Smooth muscle cell of the brain vasculature (primary cell): Measurements from ENCODE around the gene AP5S1.
"Not testable (repeated sequence)": the region's sequence is repeated elsewhere in the genome, so short reads cannot be mapped to it uniquely, and the experiment has no call there.

Source experiments
- DNase-seq: peaks from one replicate; pipeline ENCODE4 v3.0.0-alpha.2; 2012; ENCODE audit warnings: low read depth, low spot score

Gene AP5S1

DNA sequence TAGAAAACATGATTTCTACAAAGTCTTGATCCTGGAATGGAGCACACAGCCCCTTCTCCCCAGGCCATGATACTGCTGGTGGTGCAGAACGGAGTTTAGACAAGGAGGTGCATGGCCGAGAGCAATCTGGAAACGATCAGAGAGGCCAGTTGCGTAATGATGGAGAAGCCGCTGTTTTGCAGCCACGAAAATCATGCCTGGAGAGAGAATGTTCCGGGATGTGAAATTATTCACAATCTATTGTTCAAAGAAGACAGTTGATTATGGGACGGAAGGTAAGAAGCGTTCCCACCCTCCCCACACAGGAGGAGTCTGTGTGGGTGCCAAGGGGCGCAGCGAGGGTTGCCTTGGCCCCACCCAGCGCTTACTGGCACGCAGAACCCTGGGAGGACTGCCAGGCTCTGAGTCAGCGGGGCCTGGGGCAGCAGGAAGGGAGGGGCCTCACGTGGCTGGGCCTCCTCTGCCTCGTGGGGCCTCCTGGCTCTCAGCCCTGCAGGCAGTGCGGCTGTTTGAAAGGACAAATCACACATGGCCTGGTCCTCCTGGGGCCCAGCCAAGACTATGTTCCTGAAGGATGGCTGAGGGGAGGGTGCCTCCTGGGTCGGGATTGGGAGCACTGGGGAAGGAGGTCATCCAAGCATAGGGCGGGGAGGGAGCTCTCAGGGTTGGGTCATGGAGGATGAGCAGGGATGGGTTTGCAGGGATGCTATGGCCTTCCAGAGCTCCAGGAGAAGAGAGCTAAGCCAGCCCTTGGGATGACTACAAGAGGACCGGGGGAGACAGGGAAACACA, 8.7 kb upstream of the AP5S1 start:
- DNase-seq: peak; percentile 98

- no peak for DNase-seq
These were observed 8.1 kb upstream of the AP5S1 start for GRCh38 chr20:3812259-3812681.

- no peak for DNase-seq
These were observed 7.1 kb upstream of the AP5S1 start for GRCh38 chr20:3812975-3813847.

DNA sequence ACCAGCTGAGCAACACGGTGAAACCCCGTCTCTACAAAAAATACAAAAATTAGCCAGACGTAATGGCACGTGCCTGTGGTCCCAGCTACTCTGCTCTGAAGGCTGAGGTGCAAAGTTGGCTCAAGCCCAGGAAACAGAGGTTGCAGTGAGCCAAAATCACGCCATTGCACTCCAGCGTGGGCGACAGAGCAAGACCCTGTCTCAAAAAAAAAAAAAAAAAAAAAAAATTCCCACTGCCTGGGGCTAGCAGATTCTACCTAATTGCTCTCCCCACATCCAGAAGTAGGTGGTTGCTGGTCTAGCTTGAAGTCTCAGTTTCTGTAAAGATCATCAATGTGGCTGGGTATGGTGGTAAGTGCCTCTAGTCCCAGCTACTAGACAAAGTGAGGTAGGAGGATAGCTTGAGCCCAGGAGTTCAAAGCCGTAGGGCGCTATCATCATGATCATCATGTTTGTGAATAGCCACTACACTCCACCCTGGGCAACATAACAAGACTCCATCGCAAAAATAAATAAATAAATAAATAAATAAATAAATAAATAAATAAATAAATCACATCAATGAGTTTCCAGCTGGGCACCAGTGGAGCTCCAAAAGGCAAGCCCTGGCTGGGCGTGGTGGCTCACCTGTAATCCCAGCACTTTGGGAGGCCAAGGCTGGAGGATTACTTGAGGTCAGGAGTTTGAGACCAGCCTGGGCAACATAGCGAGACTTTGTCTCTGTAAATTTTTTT, 6.3 kb upstream of the AP5S1 start:
- no peak for DNase-seq

DNA sequence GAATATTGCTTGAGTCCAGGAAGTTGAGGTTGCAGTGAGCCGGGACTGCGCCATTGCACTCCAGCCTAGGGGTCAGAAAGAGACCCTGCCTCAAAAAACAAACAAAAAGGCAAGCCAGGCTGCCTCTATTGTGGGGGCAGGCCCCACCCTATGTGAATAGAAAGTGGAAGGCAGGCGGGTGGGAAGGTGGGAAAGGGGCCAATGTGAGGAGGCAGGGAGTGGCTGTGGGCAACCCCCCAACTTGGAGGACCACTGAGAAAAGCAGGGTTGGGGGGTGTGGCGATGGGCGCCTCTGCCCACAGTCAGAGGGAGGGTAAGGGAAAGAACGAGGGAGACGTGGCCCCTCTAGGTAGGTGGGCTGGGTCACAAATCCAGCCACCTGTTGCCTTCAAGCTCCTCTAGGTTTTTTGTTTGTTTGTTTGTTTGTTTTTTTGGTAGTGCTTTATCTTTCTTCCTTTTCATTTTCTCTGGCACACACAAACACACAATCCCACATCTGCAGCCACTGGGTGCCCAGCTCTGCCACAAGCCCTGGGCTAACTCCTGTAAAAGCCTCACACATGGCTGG, 5.3 kb upstream of the AP5S1 start:
- DNase-seq: no peak

GRCh38 chr20:3815703-3816315, 4.5 kb upstream of the AP5S1 start:
- DNase-seq: no peak

- DNase-seq: peak; percentile 47
These were observed 1.9 kb upstream of the AP5S1 start for GRCh38 chr20:3818155-3819151.

GRCh38 chr20:3819411-3820047, 818 bp upstream of the AP5S1 start:
- no peak for DNase-seq

GRCh38 chr20:3820901-3821727, 767 bp downstream of the AP5S1 start:
- no peak for DNase-seq

GRCh38 chr20:3821996-3822395, 1.6 kb downstream of the AP5S1 start:
- no peak for DNase-seq

DNA sequence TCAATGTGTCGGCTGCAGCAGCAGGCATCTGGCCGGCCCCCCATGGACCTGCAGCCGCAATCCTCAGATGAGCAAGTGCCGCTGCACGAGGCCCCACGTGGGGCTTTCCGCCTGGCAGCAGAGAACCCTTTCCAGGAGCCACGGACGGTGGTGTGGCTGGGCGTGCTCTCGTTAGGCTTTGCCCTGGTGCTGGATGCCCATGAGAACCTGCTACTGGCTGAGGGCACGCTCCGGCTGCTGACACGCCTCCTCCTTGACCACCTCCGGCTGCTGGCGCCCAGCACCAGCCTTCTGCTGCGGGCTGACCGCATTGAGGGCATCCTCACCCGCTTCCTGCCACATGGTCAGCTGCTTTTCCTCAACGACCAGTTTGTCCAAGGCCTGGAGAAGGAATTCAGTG, 3.5 kb downstream of the AP5S1 start:
- no peak for DNase-seq

DNA sequence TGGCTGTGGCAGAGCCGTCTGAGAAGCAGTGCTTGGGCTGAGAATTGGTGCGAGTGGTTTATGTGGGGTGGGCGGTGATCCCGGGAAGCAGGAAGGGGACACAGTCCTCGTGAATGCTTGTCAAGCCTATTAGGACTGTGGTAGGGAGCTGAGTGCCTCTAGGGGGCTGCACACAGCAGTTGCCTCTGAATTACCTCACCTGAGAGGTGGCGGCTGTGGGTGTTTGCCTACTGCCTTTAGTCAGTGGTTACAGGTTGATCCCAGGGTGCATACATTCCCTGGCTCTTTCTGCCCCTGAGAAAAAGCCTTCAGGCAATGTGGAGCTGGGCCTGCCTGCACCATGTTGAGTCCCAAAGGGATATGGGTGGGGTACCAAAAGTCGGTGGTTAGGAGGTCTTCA, 5.2 kb downstream of the AP5S1 start:
- DNase-seq: no peak

DNA sequence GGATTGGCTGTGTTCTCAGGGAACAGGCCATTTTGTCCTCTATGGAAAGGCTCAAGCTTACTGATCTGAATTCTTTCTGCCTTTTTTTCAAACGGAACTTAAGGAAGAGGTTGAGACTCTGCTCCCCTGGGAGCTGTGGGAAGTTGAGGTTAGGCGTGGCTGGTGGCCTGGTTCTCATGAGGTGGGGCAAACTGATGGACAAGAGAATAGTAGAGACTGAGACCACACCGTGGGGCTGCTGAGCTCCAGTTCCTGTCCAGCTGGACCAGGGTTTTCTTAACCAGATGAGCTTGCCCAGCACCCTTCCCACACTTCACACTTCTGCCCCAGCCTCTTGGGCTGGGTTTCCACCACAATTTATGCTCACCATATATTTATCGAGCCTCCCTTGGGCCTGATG, 6.1 kb downstream of the AP5S1 start:
- DNase-seq: no peak

GRCh38 chr20:3828798-3829197, 8.5 kb downstream of the AP5S1 start:
- no peak for DNase-seq

DNA sequence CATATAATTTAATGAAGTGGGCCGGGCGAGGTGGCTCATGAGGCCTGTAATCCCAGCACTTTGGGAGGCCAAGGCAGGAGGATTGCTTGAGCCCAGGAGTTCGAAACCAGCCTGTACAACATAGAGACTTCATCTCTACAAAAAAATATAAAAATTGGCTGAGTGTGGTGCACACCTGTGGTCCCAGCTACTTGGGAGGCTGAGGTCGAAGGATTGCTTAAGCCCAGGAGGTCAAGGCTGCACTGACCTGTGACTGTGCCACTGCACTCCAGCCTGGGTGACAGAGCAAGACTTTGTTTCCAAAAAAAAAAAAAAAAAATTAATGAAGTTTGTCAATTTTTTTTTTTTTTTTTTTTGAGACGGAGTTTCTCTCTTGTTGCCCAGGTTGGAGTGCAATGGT, 9.5 kb downstream of the AP5S1 start:
- not testable (repeated sequence) for DNase-seq

DNA sequence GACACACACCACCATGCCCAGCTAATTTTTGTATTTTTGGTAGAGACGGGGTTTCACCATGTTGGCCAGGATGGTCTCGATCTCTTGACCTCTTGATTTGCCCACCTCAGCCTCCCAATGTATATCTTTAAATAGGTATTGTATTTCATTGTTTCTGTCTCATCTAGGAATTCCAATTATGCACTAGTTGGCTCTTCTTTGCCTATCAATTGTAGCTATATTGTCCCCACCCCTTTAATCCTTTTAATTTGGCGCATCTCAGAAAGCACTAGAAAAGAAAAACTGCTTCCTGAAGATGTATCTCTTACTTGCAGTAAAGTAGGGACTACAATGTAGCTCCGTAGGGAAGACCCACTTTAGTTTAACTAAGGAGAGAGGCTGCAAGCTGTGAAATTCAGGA, 15.8 kb downstream of the AP5S1 start:
- DNase-seq: no peak

- DNase-seq: no peak
These were observed 19.0 kb downstream of the AP5S1 start for GRCh38 chr20:3839328-3839727.

DNA sequence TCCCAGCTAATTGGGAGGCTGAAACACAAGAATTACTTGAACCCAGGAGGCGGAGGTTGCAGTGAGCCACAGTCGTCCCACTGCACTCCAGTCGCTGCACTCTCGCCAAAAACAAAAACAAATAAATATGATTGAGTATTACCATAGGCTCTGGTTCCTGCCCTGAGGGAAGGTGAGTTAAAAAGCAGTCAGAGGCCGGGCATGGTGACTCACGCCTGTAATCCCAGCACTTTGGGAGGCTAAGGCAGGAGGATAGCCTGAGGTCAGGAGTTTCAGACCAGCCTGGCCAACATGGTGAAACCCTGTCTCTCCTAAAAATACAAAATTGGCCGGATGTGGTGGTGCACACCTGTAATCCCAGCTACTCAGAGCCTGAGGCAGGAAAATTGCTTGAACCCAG, 19.9 kb downstream of the AP5S1 start:
- not testable (repeated sequence) for DNase-seq
